ENCODE results near the gene CHRNA4. TPM values are rescaled to one million over a fixed set of nuclear protein-coding genes. Genes with fewer than 3 reads are reported as not detected.
"Not testable (repeated sequence)": the region's sequence is repeated elsewhere in the genome, so short reads cannot be mapped to it uniquely, and the experiment has no call there.

Gene CHRNA4
- total RNA-seq, 4 donors from 2014 or later = 0.20 TPM; not detected in 3

- no peak for TF ChIP-seq EP300 (IDR thresholded peaks at IDR 0.05; ENCODE audit: low read depth)
- TF ChIP-seq CTCF (IDR thresholded peaks at IDR 0.05) = no peak
- no peak for TF ChIP-seq POLR2AphosphoS5 (IDR thresholded peaks at IDR 0.05)
- TF ChIP-seq POLR2A (IDR thresholded peaks at IDR 0.05) = no peak
- Histone ChIP-seq H3K27ac (no peak overlapping the region), H3K4me1 (no peaks in the 10 kb centered on the region), H3K36me3 (no peaks in the 10 kb centered on the region), H3K9me3 (no peaks in the 10 kb centered on the region), H3K4me3 (no peak overlapping the region), H3K27me3 (peaks cover 56% of the 10 kb centered on the region)
- 60 to 67% methylated on average over 1 to 17 of the region's 23 CpGs for WGBS, 2 donors (ENCODE audit: low coverage in 1 of 2)
- DNase-seq = no peak
- intact Hi-C loops (cut with DNase I; ENCODE audit: low total_unique reads) = no loop called here
- in situ Hi-C loops (cut with MboI; ENCODE audit: low pct_ligation_motif_present in 1 of 4, low pct_unique_long_range_greater_than_20kb in 1 of 4, low sequenced_read_pairs in 3 of 4) = no loop called here
Observed at GRCh38 chr20:63307538-63308217, 53.5 kb downstream of the CHRNA4 start.

- in situ Hi-C loops (cut with MboI; ENCODE audit: low pct_ligation_motif_present in 1 of 4, low pct_unique_long_range_greater_than_20kb in 1 of 4, low sequenced_read_pairs in 3 of 4) = no loop called here
- intact Hi-C loops (cut with DNase I; ENCODE audit: low total_unique reads) = no loop called here
Observed at GRCh38 chr20:63306673-63307537, 54.2 kb downstream of the CHRNA4 start.

GRCh38 chr20:63305933-63306672 is 55.0 kb downstream of the CHRNA4 start:
- H3K4me1 ChIP-seq; H3K36me3 ChIP-seq; in situ Hi-C loops (cut with MboI; ENCODE audit: low pct_ligation_motif_present in 1 of 4, low pct_unique_long_range_greater_than_20kb in 1 of 4, low sequenced_read_pairs in 3 of 4); DNase-seq; H3K27ac ChIP-seq; H3K4me3 ChIP-seq; intact Hi-C loops (cut with DNase I; ENCODE audit: low total_unique reads); H3K9me3 ChIP-seq: not testable (repeated sequence)
- 74% methylated on average over 27 of the region's 30 CpGs; no CpG with 5 or more reads in 1 of the 2 donors for WGBS, 2 donors (ENCODE audit: low coverage in 1 of 2)
- H3K27me3 ChIP-seq = peaks cover 61% of the 10 kb centered on the region

More at GRCh38 chr20:63306673-63307537, 54.2 kb downstream of the CHRNA4 start:
- H3K9me3 ChIP-seq = no peaks in the 10 kb centered on the region
- H3K27ac ChIP-seq = no peak overlapping the region
- no peaks in the 10 kb centered on the region for H3K36me3 ChIP-seq
- TF ChIP-seq EP300 (IDR thresholded peaks at IDR 0.05; ENCODE audit: low read depth) (no peak), POLR2AphosphoS5 (IDR thresholded peaks at IDR 0.05) (no peak), POLR2A (IDR thresholded peaks at IDR 0.05) (no peak), CTCF (IDR thresholded peaks at IDR 0.05) (no peak)
- peaks cover 56% of the 10 kb centered on the region for H3K27me3 ChIP-seq
- no peak for DNase-seq
- no peaks in the 10 kb centered on the region for H3K4me1 ChIP-seq
- no peak overlapping the region for H3K4me3 ChIP-seq
- WGBS, 2 donors (ENCODE audit: low coverage in 1 of 2) = 84% methylated on average over 5 to 25 of the region's 35 CpGs

- no peak overlapping the region for H3K4me3 ChIP-seq
- TF ChIP-seq POLR2A (IDR thresholded peaks at IDR 0.05) (no peak), CTCF (IDR thresholded peaks at IDR 0.05) (no peak)
- in situ Hi-C loops (cut with MboI; ENCODE audit: low pct_ligation_motif_present in 1 of 4, low pct_unique_long_range_greater_than_20kb in 1 of 4, low sequenced_read_pairs in 3 of 4) = no loop called here
Observed at GRCh38 chr20:63305393-63305792, 55.8 kb downstream of the CHRNA4 start.

More at GRCh38 chr20:63305393-63305792, 55.8 kb downstream of the CHRNA4 start:
- intact Hi-C loops (cut with DNase I; ENCODE audit: low total_unique reads) = no loop called here
- no peak for DNase-seq
- H3K27me3 ChIP-seq = peaks cover 68% of the 10 kb centered on the region
- 50% methylated on average over 1 of the region's 8 CpGs; no CpG with 5 or more reads in 1 of the 2 donors for WGBS, 2 donors (ENCODE audit: low coverage in 1 of 2)
- no peak overlapping the region for H3K27ac ChIP-seq
- no peaks in the 10 kb centered on the region for H3K9me3 ChIP-seq
- H3K36me3 ChIP-seq = no peaks in the 10 kb centered on the region
- H3K4me1 ChIP-seq = no peaks in the 10 kb centered on the region
